SHP77 (cell line): Measurements from ENCODE around the gene KLRF1.
"Not testable (repeated sequence)": the region's sequence is repeated elsewhere in the genome, so short reads cannot be mapped to it uniquely, and the experiment has no call there.

Experiments
- DNase-seq, 2 experiments: peaks; one replicate each; lab custom pipeline; 2025; lab: John Stamatoyannopoulos, UW

KLRF1 gene

DNA sequence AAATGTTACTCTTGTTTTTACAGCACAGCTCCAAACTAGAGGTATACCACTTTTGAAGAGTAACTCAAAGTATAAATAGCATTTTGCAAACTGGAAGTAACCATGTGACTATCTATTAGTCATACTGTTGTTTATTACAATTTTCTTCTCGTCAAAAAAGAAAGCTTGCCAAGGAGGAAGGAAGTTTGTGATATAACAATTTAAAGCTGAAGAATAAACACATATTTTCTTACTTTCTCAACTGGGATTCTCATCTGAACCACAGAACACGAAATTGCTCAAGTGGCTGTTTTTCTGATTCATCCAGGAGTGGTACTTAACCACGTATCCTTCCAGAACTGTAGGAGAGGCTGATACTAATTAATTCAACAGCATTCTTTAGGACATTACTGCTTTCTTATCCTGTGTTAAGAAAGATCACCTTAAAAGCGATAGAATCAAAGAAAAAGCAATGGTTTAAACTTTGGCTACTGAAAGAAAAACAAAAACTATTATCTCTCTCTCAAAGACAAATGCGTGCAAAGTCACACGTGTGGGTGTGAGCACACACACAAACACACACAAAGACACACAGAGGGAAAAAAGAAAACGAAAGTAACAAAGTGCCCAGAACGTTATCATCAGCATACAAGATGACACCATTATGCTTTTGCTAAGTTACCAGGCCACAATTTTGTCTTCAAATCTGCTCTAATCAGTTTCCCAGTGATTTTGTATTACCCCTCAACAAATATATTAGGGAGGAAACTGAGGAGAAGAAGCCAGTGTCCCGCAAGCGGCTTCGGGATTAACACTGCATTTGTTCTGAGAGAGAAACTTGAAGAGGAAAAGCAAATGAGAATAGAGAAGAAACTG is 42.3 kb downstream of the KLRF1 start, which contains the start of gene CLEC2B:
Gene CLEC2B (minus strand): TSS at position 48 of the 855 bp plus-strand sequence.
- DNase-seq, result no peak

DNA sequence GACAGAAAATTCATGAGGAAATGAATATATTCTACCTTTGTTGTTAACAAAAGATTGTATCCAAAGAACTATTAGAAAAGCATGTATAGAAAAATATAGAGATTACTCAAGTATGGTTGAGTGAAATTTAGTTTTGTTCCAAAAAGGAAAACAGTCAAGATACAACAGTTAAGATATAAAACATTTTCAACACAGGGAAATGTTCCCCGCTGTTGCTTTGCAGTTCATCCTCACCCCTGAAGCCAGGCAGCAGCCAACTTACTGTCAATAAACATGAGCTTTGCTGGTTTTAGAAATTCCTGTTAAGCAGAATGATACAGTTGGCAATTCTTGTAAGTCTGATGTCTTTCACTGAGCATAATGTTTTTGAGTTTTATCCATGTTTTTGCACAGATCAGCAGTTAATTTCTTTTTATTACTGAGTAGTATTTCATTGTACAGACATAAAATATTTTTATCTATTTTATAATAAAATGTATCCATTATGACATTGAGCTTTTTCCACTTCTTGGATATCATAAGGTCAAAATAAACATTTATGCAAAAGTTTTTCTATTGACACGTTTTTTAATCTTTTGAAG is 43.1 kb downstream of the KLRF1 start:
- no peak for DNase-seq

DNA sequence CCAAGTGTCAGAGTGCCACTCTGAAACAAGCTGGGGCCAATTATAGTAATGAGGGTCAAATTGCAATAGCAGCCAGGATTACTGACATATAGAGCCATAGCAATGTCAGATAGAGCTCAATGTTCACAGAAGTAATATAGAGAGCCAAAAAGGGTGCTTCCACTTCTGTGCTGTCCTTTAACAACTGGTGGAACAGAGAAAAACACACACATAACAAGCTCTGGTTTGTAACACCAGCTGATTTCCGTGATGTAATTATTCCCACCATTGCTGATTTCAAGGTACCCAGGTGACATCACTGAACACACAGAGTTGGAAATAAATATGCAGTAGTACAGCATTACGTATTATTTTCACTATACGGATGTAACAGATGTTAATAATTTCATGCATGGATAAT is 44.9 kb downstream of the KLRF1 start:
- no peak for DNase-seq

DNA sequence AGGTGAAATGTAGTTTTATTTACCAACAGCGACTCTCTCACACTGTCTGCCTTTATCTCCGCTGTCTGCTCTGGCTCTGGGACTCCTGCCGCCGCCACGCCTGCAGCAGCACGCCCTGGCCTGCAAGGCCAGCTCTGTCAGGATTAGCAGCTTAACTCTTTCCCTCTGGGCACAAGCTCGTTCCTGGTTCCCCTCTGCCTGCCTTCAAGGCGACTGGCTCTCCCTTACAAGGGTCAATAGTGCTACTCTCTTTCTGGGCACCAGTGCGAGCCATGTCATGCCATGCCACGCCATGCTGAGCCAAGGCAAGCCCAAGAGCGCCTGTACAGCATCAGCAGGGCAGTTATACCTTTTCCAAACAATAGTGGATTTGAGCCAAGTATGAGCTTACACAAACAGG is 45.5 kb downstream of the KLRF1 start:
- DNase-seq, result no peak

DNA sequence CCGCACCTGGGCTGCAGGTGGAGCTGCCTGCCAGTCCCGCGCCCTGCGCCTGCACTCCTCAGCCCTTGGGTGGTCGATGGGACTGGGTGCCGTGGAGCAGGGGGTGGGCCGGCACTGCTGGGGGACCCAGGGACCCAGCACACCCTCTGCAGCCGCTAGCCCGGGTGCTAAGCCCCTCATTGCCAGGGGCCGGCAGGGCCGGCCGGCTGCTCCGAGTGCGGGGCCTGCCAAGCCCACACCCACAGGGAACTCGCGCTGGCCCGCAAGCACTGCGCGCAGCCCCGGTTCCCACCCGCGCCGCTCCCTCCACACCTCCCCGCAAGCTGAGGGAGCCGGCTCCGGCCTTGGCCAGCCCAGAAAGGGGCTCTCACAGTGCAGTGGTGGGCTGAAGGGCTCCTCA is 48.8 kb downstream of the KLRF1 start:
- DNase-seq, result not testable (repeated sequence)

DNA sequence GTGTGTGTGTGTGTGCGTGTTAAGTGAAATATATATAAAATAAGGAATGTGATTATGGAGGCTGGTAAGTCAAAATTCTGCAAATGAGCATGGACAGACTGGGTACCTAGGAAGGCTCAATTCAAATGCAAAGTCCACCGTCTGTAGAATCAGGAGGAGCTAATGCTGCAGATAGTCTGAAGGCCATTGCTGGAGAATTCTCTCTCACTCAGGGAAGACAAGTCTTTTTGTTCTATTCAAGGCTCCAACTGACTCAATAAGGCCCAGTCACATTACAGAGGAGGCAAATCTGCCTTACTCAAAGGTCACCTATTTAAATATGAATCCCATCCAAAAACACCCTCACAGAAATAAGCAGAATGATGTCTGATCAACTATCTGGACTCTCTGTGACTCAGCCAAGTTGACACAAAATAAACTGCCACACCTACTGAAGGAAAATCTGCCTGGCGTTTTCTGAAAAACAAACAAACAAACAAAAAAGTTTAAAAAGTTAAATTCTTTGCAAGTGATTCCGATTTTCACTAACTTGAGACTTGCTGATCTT is 53.3 kb downstream of the KLRF1 start:
- no peak for DNase-seq

DNA sequence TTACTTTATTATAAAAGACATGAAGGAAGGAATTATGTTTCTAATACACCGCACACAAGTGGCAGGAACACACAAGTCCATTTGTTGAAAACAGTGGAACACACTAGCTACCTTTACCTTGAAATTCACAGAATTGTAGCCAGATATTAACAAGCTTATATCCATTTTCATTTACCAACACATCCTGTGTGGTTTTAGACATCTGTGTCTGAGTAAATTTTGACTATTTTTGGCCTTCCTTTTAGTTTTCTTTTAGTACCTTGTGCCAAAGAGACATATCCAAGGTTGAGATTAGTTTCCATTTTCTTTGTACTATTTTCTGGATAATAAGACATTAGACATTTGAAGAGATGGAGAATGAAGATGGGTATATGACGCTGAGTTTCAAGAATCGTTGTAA is 54.0 kb downstream of the KLRF1 start, which contains the start of gene KLRF2:
Gene KLRF2 (plus strand): TSS at position 244 of the 400 bp plus-strand sequence. CDS start 107 bp downstream, at position 351.
- no peak for DNase-seq

DNA sequence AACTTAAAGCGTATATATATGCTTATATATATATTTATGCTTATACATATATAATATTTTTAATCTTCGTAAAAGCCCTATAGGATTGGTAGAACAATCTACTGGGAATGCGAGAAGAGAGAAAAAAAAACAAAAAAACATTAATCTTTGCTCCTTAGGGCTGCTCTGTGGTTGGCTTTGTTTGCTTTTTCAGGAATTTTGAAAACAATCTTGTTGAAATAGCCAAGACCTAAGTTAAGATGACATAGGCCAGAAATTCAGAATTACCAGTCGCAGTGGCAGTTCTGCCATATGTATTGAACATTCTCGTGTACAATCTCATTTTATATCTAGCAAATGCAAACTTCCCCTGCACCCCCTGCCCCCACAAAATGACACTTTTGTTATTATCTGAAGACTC is 54.7 kb downstream of the KLRF1 start:
- no peak for DNase-seq

DNA sequence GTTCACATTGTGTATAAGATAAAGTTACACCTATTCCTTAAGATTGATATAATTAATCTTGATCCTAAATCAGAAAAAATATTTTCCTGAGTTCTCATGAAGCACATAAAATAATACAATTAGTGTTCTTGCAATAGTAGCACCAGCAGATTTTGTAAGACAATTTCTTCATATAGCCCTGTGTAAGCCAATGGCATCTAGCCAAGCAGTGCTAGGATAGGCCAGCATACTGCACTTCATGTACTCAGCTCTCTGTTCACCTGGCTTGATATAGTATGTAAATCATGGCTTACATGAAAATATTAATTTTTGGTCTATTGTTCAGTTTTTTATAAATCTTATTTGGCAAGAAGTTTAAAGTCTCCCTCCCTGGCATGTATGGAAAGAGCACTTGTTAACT is 55.9 kb downstream of the KLRF1 start:
- DNase-seq, result no peak

DNA sequence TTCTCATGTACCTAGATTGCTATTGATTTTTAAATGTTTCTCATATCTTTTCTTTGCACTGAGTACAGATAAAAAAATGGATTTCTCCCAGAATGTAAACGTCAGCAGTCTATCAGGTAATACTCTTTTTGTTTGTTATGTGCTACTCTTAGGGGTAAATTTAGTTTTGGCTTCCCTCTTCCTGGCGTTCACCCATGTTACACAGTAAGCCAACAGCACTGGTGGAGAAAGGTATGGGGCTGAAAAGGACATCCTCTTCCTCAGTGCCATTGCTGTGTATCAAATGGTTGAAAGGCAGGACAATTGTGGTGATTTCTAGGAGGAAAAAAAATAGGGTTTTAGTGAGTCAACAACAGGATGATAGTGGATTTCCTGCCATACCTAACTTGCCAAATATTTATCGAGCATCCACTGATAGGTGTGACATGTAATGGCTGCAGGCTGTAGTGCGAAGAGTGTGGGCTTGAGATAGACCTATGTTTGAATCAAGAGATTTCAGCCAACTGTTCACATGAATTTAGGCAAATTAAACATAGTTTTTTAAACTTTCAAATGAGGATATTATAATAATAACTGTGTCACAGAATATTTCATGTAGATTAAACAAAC is 61.5 kb downstream of the KLRF1 start:
- no peak for DNase-seq
